ENCODE data around the gene AP3M1.

Gene AP3M1

GRCh38 chr10:74133923-74134820 lies 16.5 kb downstream of the AP3M1 start:
- intact Hi-C loops (cut with DNase I; ENCODE audit: low total_unique reads), result no loop called here
- DNase-seq, result no peak
- Histone ChIP-seq H3K36me3 (peaks cover 63 to 77% (median 67%) of the 10 kb centered on the region in 3 donors), H3K27ac (peak overlapping the region; percentile 1 to 41), H3K4me1 (peaks cover 0 to 16% (median 0%) of the 10 kb centered on the region in 4 donors), H3K9me3 (no peaks in the 10 kb centered on the region), H3K4me3 (no peak overlapping the region), H3K27me3 (no peaks in the 10 kb centered on the region)
- no peak for TF ChIP-seq CTCF (IDR thresholded peaks at IDR 0.05)

- Histone ChIP-seq H3K9me3 (no peaks in the 10 kb centered on the region), H3K27me3 (no peaks in the 10 kb centered on the region), H3K36me3 (peaks cover 44 to 88% (median 64%) of the 10 kb centered on the region in 3 donors), H3K4me1 (peaks cover 0 to 21% (median 3%) of the 10 kb centered on the region in 4 donors), H3K27ac (no peak overlapping the region), H3K4me3 (no peak overlapping the region)
- no peak for TF ChIP-seq CTCF (IDR thresholded peaks at IDR 0.05)
- no peak for DNase-seq
- intact Hi-C loops (cut with DNase I; ENCODE audit: low total_unique reads), result no loop called here
Observed at GRCh38 chr10:74123081-74123480, 27.5 kb downstream of the AP3M1 start.

GRCh38 chr10:74122060-74122459 lies 28.6 kb downstream of the AP3M1 start:
- Histone ChIP-seq H3K9me3 (no peaks in the 10 kb centered on the region), H3K4me3 (no peak overlapping the region), H3K4me1 (peaks cover 0 to 23% (median 3%) of the 10 kb centered on the region in 4 donors), H3K36me3 (peaks cover 51 to 88% (median 70%) of the 10 kb centered on the region in 3 donors), H3K27me3 (no peaks in the 10 kb centered on the region), H3K27ac (no peak overlapping the region)
- intact Hi-C loops (cut with DNase I; ENCODE audit: low total_unique reads), result no loop called here
- TF ChIP-seq CTCF (IDR thresholded peaks at IDR 0.05), result no peak
- no peak for DNase-seq

- peaks cover 50 to 90% (median 69%) of the 10 kb centered on the region in 3 donors for H3K36me3 ChIP-seq
Observed at GRCh38 chr10:74121368-74121767, 29.3 kb downstream of the AP3M1 start.

GRCh38 chr10:74120911-74121310 lies 29.7 kb downstream of the AP3M1 start:
- Histone ChIP-seq H3K4me1 (peaks cover 0 to 23% (median 3%) of the 10 kb centered on the region in 4 donors), H3K4me3 (no peak overlapping the region), H3K27me3 (no peaks in the 10 kb centered on the region), H3K9me3 (no peaks in the 10 kb centered on the region), H3K27ac (peak overlapping the region; percentile 11 to 30), H3K36me3 (peaks cover 50 to 90% (median 69%) of the 10 kb centered on the region in 3 donors)
- intact Hi-C loops (cut with DNase I; ENCODE audit: low total_unique reads), result no loop called here
- no peak for TF ChIP-seq CTCF (IDR thresholded peaks at IDR 0.05)
- no peak for DNase-seq

More at GRCh38 chr10:74121368-74121767, 29.3 kb downstream of the AP3M1 start:
- no peak for DNase-seq
- H3K4me1 ChIP-seq, result peaks cover 0 to 23% (median 3%) of the 10 kb centered on the region in 4 donors
- no peak for TF ChIP-seq CTCF (IDR thresholded peaks at IDR 0.05)
- H3K27me3 ChIP-seq, result no peaks in the 10 kb centered on the region
- H3K9me3 ChIP-seq, result no peaks in the 10 kb centered on the region
- no peak overlapping the region for H3K4me3 ChIP-seq
- peak overlapping the region; percentile 11 to 30 for H3K27ac ChIP-seq
- intact Hi-C loops (cut with DNase I; ENCODE audit: low total_unique reads), result no loop called here
